T-cell (primary cell): Measurements from ENCODE around the gene SCP2D1. TPM values are rescaled to one million over a fixed set of nuclear protein-coding genes. Genes with fewer than 3 reads are reported as not detected.

ENCODE experiments used
- ATAC-seq, 4 experiments: fragments of 200-7000 bp in 3 of 4; fragments of 150-1000 bp in 1 of 4; cut with Tn5 transposase; replicated peaks in 1 of 4; 1 replicate in 3 of 4; 2 replicates in 1 of 4; pipeline ENCODE4 v1.10.0; 2021; ENCODE audit warnings: moderate library complexity in 3 of 4, mild to moderate bottlenecking in 2 of 4, moderate number of reproducible peaks in 1 of 4
- CTCF ChIA-PET, 2 donors: fragments of 300-600 bp; sonication (Branson Sonifier 250); formaldehyde crosslinking; loops; one replicate each; lab custom pipeline; 2022; ENCODE audit warnings: antibody characterized with exemption in 2 of 2; lab: Charles Lee
- POLR2A ChIA-PET, 2 donors: fragments of 300-600 bp; sonication (Branson Sonifier 250); formaldehyde crosslinking; loops; one replicate each; lab custom pipeline; 2022; ENCODE audit warnings: antibody characterized with exemption in 2 of 2; lab: Charles Lee
- DNase-seq, 35 experiments: peaks; one replicate each; pipeline versions ENCODE4 v3.0.0 to v3.0.0-alpha.2; 2013 to 2023
- H3K27ac ChIP-seq: one replicate; pipeline ENCODE4 v1.5.1; 2013; ENCODE audit warnings: low read length
- H3K27me3 ChIP-seq, 2 experiments: replicated peaks in 1 of 2; 1 replicate in 1 of 2; 2 replicates in 1 of 2; pipeline versions ENCODE4 v1.6.1 to v1.7.0; 2013; ENCODE audit warnings: low read length in 1 of 2, mixed read lengths in 1 of 2; ENCODE audit not compliant: control insufficient read depth in 2 of 2, insufficient read depth in 2 of 2; ENCODE audit errors: extremely low read depth in 1 of 2
- H3K36me3 ChIP-seq, 2 donors: 1 replicate in 1 of 2; 2 replicates in 1 of 2; pipeline versions ENCODE4 v1.6.1 to v1.7.0; 2013; ENCODE audit warnings: low read length in 1 of 2; ENCODE audit not compliant: control insufficient read depth in 2 of 2, insufficient read depth in 1 of 2; ENCODE audit errors: extremely low read depth in 1 of 2
- H3K4me1 ChIP-seq, 2 experiments: 1 replicate in 1 of 2; 2 replicates in 1 of 2; pipeline versions ENCODE4 v1.6.1 to v1.7.0; 2013; ENCODE audit warnings: low read length in 2 of 2, mixed read lengths in 1 of 2; ENCODE audit not compliant: insufficient read depth in 2 of 2, control insufficient read depth in 1 of 2; ENCODE audit errors: extremely low read depth in 1 of 2
- H3K4me3 ChIP-seq, 2 donors: 1 replicate in 1 of 2; 2 replicates in 1 of 2; pipeline versions ENCODE4 v1.5.1 to v1.7.0; 2013; ENCODE audit warnings: mild to moderate bottlenecking in 2 of 2, low read length in 1 of 2, moderate library complexity in 1 of 2; ENCODE audit not compliant: control insufficient read depth in 1 of 2; ENCODE audit errors: extremely low read depth in 1 of 2
- H3K9me3 ChIP-seq: 2 replicates; pipeline ENCODE4 v1.7.0; 2013
- H3K27ac Mint-ChIP-seq, 2 donors: one replicate each; pipeline ENCODE4 v1.8.0; 2020 to 2021; ENCODE audit warnings: mild to moderate bottlenecking in 2 of 2, mixed read lengths in 2 of 2
- H3K27me3 Mint-ChIP-seq, 2 donors: one replicate each; pipeline ENCODE4 v1.8.0; 2021 to 2022; ENCODE audit warnings: mixed read lengths in 2 of 2
- H3K36me3 Mint-ChIP-seq: one replicate; pipeline ENCODE4 v1.8.0; 2021; ENCODE audit warnings: mixed read lengths
- H3K4me1 Mint-ChIP-seq, 3 donors: one replicate each; pipeline ENCODE4 v1.8.0; 2020 to 2022; ENCODE audit warnings: mixed read lengths in 3 of 3, mild to moderate bottlenecking in 1 of 3
- H3K4me3 Mint-ChIP-seq, 3 donors: one replicate each; pipeline ENCODE4 v1.8.0; 2020 to 2022; ENCODE audit warnings: mild to moderate bottlenecking in 3 of 3, mixed read lengths in 3 of 3, moderate library complexity in 3 of 3
- H3K9me3 Mint-ChIP-seq, 3 donors: one replicate each; pipeline ENCODE4 v1.8.0; 2020 to 2022; ENCODE audit warnings: mixed read lengths in 3 of 3
- WGBS: methylation state at CpG from one replicate; pipeline ENCODE4 v1.1.5; 2013; ENCODE audit warnings: missing lambda C conversion rate; ENCODE audit not compliant: insufficient coverage; 5-methylcytosine and 5-hydroxymethylcytosine counted together
- total RNA-seq, 35 experiments: library from RNA in 6 of 35; stranded (reverse) in 6 of 35; fragments of 120-200 nt in 1 of 35; gene quantifications; one replicate each; pipeline versions ENCODE4 v1.2.1 to v1.2.4 and lab custom pipeline; 2013 to 2026

The SCP2D1 gene
- total RNA-seq, 5 donors from 2014 or later (not counting 1 experiment from before 2014, with no cell fraction given): not detected

GRCh38 chr20:18853946-18854646, 40.5 kb downstream of the SCP2D1 start:
- ChIA-PET CTCF (no interaction called here), POLR2A (interaction anchor here in 1 of 2 donors (0.7 kb wide), 1 partner anchor 9 kb away, joined by 3 read pairs; no protein-coding TSS in a partner anchor)
- Mint-ChIP-seq H3K4me1 (no peaks in the 10 kb centered on the region), H3K27ac (no peak overlapping the region), H3K27me3 (peaks cover 2 to 12% of the 10 kb centered on the region in 2 donors), H3K9me3 (peaks cover 0 to 3% (median 0%) of the 10 kb centered on the region in 3 donors), H3K4me3 (no peak overlapping the region), H3K36me3 (no peaks in the 10 kb centered on the region)
- WGBS: 56% methylated on average over 1 of the region's 2 CpGs
- Histone ChIP-seq H3K4me3 (no peak overlapping the region), H3K9me3 (no peaks in the 10 kb centered on the region), H3K4me1 (no peaks in the 10 kb centered on the region), H3K36me3 (no peaks in the 10 kb centered on the region), H3K27me3 (no peaks in the 10 kb centered on the region), H3K27ac (no peak overlapping the region)
- DNase-seq (no peak), ATAC-seq (no peak)

DNA sequence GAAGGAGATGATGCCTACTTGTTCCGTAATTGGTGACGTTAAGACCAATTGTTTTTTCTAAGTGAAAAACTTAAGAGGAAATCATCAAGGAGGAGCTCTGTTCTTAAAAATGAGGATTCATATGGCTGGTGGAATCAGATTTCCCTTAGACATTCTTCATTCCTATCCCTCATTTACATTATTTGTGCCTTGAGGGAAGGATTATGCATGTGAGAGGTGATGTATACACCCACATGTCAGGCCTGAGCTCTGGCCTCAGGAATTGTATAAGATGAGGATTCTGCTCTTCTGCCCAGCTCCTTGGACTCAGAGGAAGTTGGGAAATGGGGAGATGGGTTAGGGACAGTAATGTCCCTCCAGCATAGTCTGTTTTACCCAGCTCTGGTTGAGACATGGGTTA, 42.3 kb downstream of the SCP2D1 start:
- H3K36me3 Mint-ChIP-seq: no peaks in the 10 kb centered on the region
- H3K4me1 ChIP-seq: no peaks in the 10 kb centered on the region
- H3K36me3 ChIP-seq: no peaks in the 10 kb centered on the region
- H3K4me3 Mint-ChIP-seq: no peak overlapping the region
- no peaks in the 10 kb centered on the region for H3K9me3 ChIP-seq
- no peak overlapping the region for H3K4me3 ChIP-seq
- H3K27ac ChIP-seq: no peak overlapping the region
- H3K27ac Mint-ChIP-seq: no peak overlapping the region
- H3K4me1 Mint-ChIP-seq: no peaks in the 10 kb centered on the region
- H3K27me3 Mint-ChIP-seq: peaks cover 2 to 12% of the 10 kb centered on the region in 2 donors
- DNase-seq (no peak), ATAC-seq (no peak)
- POLR2A ChIA-PET: no interaction called here
- CTCF ChIA-PET: no interaction called here
- peaks cover 0 to 4% of the 10 kb centered on the region in 2 experiments for H3K27me3 ChIP-seq
- H3K9me3 Mint-ChIP-seq: peaks cover 5 to 13% (median 7%) of the 10 kb centered on the region in 3 donors
- WGBS: no CpG with 5 or more reads among the region's 2 CpGs

DNA sequence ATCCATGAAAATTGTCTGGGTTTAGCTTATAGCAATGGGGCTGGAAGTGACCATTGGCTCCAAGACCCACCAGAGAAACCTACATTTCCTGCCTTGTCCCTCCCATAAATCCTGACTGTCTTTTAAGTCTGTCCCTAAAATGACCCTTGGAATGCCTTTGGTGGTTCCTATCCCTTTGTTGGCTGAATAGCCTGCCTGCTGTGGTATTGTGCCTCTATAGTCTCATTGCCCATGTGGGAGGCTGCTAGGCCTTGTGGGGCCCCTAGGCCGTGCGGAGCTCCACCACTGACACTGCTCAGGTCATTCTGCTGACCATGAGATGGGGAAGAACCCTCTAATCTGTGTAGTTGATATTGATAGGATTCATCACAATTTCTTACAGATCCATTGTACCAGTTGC, 43.3 kb downstream of the SCP2D1 start:
- no peaks in the 10 kb centered on the region for H3K9me3 ChIP-seq
- Mint-ChIP-seq H3K27ac (no peak overlapping the region), H3K9me3 (peaks cover 5 to 13% (median 7%) of the 10 kb centered on the region in 3 donors), H3K27me3 (peaks cover 2 to 11% of the 10 kb centered on the region in 2 donors), H3K36me3 (no peaks in the 10 kb centered on the region), H3K4me3 (no peak overlapping the region), H3K4me1 (no peaks in the 10 kb centered on the region)
- no peak for ATAC-seq
- H3K4me1 ChIP-seq: no peaks in the 10 kb centered on the region
- H3K27ac ChIP-seq: no peak overlapping the region
- no peaks in the 10 kb centered on the region for H3K36me3 ChIP-seq
- no peak for DNase-seq
- no peak overlapping the region for H3K4me3 ChIP-seq
- H3K27me3 ChIP-seq: peaks cover 0 to 4% of the 10 kb centered on the region in 2 experiments
- ChIA-PET CTCF (no interaction called here), POLR2A (no interaction called here)
- WGBS: no CpG with 5 or more reads among the region's 2 CpGs

DNA sequence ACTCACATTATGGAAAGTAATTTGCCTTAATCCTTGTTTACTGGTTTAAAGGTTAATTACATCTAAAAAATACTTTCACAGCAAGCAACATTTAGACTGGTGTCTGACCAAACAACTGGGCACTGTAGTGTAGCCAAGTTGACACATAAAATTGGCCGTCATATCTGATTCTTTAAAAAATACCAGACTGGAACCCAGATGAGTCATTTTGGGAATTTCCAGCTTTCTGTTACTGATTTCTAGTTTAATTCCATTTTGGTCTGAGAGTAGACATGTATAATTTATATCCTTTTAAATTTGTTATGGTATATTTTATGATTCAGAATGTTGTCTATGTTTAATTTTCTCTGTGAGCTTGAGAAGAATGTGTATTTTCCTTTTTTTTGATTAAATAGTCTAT, 44.1 kb downstream of the SCP2D1 start:
- ChIA-PET POLR2A (no interaction called here), CTCF (no interaction called here)
- Mint-ChIP-seq H3K4me1 (no peaks in the 10 kb centered on the region), H3K9me3 (peaks cover 5 to 13% (median 7%) of the 10 kb centered on the region in 3 donors), H3K36me3 (no peaks in the 10 kb centered on the region), H3K27me3 (peaks cover 2 to 8% of the 10 kb centered on the region in 2 donors), H3K4me3 (no peak overlapping the region), H3K27ac (no peak overlapping the region)
- H3K36me3 ChIP-seq: no peaks in the 10 kb centered on the region
- DNase-seq (no peak), ATAC-seq (no peak)
- no CpG with 5 or more reads among the region's 1 CpG for WGBS
- no peak overlapping the region for H3K27ac ChIP-seq
- H3K27me3 ChIP-seq: peaks cover 0 to 4% of the 10 kb centered on the region in 2 experiments
- H3K4me1 ChIP-seq: no peaks in the 10 kb centered on the region
- no peaks in the 10 kb centered on the region for H3K9me3 ChIP-seq
- no peak overlapping the region for H3K4me3 ChIP-seq

DNA sequence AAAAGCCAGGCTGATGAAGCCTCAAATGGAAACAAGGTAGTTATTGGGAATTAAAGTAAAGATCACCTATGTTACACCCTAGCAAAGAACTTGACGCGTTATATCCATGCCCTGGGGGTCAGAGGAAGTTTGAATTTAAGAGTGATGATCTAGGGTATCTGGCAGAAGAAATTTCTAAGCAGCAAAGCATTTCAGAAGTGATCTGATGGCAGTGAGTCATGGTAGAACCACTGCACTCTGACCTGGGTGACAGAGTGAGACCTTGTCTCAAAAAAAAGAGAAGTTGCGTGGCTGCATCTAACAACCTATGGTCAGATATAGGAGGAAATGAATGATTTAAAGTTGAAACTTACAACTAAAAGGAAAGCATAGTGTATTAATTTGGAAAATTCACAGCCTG, 45.2 kb downstream of the SCP2D1 start:
- Histone ChIP-seq H3K27me3 (peaks cover 0 to 4% of the 10 kb centered on the region in 2 experiments), H3K27ac (no peak overlapping the region), H3K9me3 (no peaks in the 10 kb centered on the region), H3K4me1 (no peaks in the 10 kb centered on the region), H3K36me3 (no peaks in the 10 kb centered on the region), H3K4me3 (no peak overlapping the region)
- H3K27me3 Mint-ChIP-seq: peaks cover 2 to 8% of the 10 kb centered on the region in 2 donors
- ATAC-seq (no peak), DNase-seq (no peak)
- POLR2A ChIA-PET: no interaction called here
- WGBS: no CpG with 5 or more reads among the region's 3 CpGs
- peaks cover 5 to 10% (median 7%) of the 10 kb centered on the region in 3 donors for H3K9me3 Mint-ChIP-seq
- no peak overlapping the region for H3K27ac Mint-ChIP-seq
- H3K4me3 Mint-ChIP-seq: no peak overlapping the region
- no peaks in the 10 kb centered on the region for H3K36me3 Mint-ChIP-seq
- H3K4me1 Mint-ChIP-seq: no peaks in the 10 kb centered on the region
- CTCF ChIA-PET: no interaction called here

Other genes starting within 250 kb of the SCP2D1 start
- 10 to 100 TPM; 54.9 to 67.9 (median 63.4) TPM for gene SMIM26, start 246.4 kb upstream of the SCP2D1 start, total RNA-seq
- gene DTD1, start 225.7 kb upstream of the SCP2D1 start, total RNA-seq: 10 to 100 TPM; 15.5 to 24.9 (median 22.0) TPM